NCI-H2227 treated with DMSO at 0.1 percent for 48 hours (cell line): ENCODE measurements around the gene HOMER3.
A peak's percentile ranks its signal among the peaks of the same experiment; 100 is the strongest.
"Not testable (repeated sequence)": the region's sequence is repeated elsewhere in the genome, so short reads cannot be mapped to it uniquely, and the experiment has no call there.

Experiments used
- DNase-seq: peaks from one replicate; lab custom pipeline; 2025; lab: John Stamatoyannopoulos, UW

Gene HOMER3

GRCh38 chr19:18922228-18922985, 18.6 kb downstream of the HOMER3 start:
- DNase-seq = no peak

GRCh38 chr19:18921593-18921992, 19.4 kb downstream of the HOMER3 start:
- no peak for DNase-seq

GRCh38 chr19:18920400-18920799, 20.6 kb downstream of the HOMER3 start:
- DNase-seq = no peak

GRCh38 chr19:18919900-18920214, 21.2 kb downstream of the HOMER3 start:
- no peak for DNase-seq

GRCh38 chr19:18919086-18919899, 21.7 kb downstream of the HOMER3 start, which contains the start of the genes COPE and DDX49:
COPE (minus strand) TSS chr19:18919387; CDS start chr19:18919348, 39 bp downstream.
DDX49 (plus strand) TSS chr19:18919715; CDS start chr19:18919742, 27 bp downstream.
- DNase-seq = peak; percentile 97

- DNase-seq = not testable (repeated sequence)
Observed at GRCh38 chr19:18917593-18917992, 23.4 kb downstream of the HOMER3 start.

- no peak for DNase-seq
Observed at GRCh38 chr19:18915639-18916038, 25.4 kb downstream of the HOMER3 start.

- no peak for DNase-seq
Observed at GRCh38 chr19:18913466-18913865, 27.6 kb downstream of the HOMER3 start.

- no peak for DNase-seq
Observed at GRCh38 chr19:18912933-18913332, 28.1 kb downstream of the HOMER3 start.

GRCh38 chr19:18910801-18911436, 30.1 kb downstream of the HOMER3 start:
- no peak for DNase-seq

- no peak for DNase-seq
Observed at GRCh38 chr19:18910010-18910409, 31.0 kb downstream of the HOMER3 start.

- no peak for DNase-seq
Observed at GRCh38 chr19:18908917-18909619, 31.9 kb downstream of the HOMER3 start.

- no peak for DNase-seq
Observed at GRCh38 chr19:18906605-18907519, 34.2 kb downstream of the HOMER3 start.

- DNase-seq = no peak
Observed at GRCh38 chr19:18905513-18906236, 35.3 kb downstream of the HOMER3 start.

GRCh38 chr19:18905058-18905456, 36.0 kb downstream of the HOMER3 start:
- DNase-seq = no peak

- DNase-seq = no peak
Observed at GRCh38 chr19:18904334-18905057, 36.5 kb downstream of the HOMER3 start.

GRCh38 chr19:18903156-18904037, 37.6 kb downstream of the HOMER3 start:
- DNase-seq = no peak

GRCh38 chr19:18902519-18902918, 38.5 kb downstream of the HOMER3 start:
- DNase-seq = not testable (repeated sequence)

GRCh38 chr19:18901491-18901890, 39.5 kb downstream of the HOMER3 start:
- no peak for DNase-seq
